Gastroesophageal sphincter (tissue), 3 donors: ENCODE data around the gene TFF3.

Experiments
- EP300 ChIP-seq: sonication (generic); formaldehyde crosslinking; IDR thresholded peaks from one replicate; pipeline ENCODE4 v1.6.1; 2017; ENCODE audit warnings: antibody characterized with exemption, mild to moderate bottlenecking
- POLR2AphosphoS5 ChIP-seq: sonication (generic); formaldehyde crosslinking; IDR thresholded peaks from one replicate; pipeline ENCODE4 v1.6.1; 2017; ENCODE audit warnings: antibody characterized with exemption
- TF ChIP-seq, protein P1 (sequence below), 4 experiments: fragments of 200-600 bp in 2 of 4; fragments of 450-650 bp in 2 of 4; sonication (generic) in 1 of 4; IDR thresholded peaks; one replicate each; pipeline ENCODE4 v1.5.1; 2017 to 2019; ENCODE audit warnings: antibody characterized with exemption in 4 of 4, mild to moderate bottlenecking in 2 of 4, moderate library complexity in 2 of 4

DNA sequence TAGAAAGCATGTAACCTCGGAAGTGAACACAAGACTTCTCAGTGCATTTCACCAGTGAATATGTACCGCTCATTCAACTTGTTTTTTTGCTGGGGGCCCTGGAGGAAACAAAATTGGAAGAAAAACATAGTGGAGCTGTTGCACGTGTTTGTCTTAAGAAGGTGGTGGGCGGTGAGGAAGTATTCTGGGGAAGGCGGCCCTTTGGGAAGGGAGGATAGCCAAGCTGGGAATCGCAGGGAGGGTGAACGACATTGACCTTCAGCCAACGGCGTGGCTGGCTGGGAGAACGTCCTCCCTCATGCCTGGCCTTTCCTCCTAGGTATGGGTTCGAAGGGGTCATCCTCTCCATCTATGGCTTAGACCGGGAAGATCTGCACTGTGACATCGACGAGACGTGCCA lies 19.4 kb downstream of the TFF3 start:
- TF ChIP-seq, protein P1, sequence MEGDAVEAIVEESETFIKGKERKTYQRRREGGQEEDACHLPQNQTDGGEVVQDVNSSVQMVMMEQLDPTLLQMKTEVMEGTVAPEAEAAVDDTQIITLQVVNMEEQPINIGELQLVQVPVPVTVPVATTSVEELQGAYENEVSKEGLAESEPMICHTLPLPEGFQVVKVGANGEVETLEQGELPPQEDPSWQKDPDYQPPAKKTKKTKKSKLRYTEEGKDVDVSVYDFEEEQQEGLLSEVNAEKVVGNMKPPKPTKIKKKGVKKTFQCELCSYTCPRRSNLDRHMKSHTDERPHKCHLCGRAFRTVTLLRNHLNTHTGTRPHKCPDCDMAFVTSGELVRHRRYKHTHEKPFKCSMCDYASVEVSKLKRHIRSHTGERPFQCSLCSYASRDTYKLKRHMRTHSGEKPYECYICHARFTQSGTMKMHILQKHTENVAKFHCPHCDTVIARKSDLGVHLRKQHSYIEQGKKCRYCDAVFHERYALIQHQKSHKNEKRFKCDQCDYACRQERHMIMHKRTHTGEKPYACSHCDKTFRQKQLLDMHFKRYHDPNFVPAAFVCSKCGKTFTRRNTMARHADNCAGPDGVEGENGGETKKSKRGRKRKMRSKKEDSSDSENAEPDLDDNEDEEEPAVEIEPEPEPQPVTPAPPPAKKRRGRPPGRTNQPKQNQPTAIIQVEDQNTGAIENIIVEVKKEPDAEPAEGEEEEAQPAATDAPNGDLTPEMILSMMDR (IDR thresholded peaks at IDR 0.05): no peak
- TF ChIP-seq POLR2AphosphoS5 (no peak), EP300 (no peak)
